ENCODE measurements around the gene POLD3.

DNA sequence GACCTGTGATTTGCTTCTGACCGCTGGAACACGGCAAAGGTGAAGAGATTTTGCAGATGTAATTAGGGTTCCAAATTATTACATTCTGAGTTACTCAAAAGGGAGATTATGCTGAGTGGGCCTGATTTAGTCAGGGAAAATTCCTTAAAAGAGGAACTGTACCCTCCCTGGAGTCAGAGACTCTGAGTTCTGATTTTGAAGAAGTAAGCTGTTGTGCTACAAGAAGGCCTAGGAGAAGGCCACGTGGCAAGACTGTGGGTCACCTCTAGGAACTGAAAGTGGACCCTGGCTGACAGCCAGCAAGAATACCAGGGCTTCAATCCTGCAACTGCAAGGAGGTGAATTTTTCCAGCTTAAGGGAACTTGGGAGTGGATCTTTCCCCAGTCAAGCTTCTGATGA lies 93.5 kb downstream of the POLD3 start:
- TF ChIP-seq, protein P1, sequence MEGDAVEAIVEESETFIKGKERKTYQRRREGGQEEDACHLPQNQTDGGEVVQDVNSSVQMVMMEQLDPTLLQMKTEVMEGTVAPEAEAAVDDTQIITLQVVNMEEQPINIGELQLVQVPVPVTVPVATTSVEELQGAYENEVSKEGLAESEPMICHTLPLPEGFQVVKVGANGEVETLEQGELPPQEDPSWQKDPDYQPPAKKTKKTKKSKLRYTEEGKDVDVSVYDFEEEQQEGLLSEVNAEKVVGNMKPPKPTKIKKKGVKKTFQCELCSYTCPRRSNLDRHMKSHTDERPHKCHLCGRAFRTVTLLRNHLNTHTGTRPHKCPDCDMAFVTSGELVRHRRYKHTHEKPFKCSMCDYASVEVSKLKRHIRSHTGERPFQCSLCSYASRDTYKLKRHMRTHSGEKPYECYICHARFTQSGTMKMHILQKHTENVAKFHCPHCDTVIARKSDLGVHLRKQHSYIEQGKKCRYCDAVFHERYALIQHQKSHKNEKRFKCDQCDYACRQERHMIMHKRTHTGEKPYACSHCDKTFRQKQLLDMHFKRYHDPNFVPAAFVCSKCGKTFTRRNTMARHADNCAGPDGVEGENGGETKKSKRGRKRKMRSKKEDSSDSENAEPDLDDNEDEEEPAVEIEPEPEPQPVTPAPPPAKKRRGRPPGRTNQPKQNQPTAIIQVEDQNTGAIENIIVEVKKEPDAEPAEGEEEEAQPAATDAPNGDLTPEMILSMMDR (IDR thresholded peaks at IDR 0.05): no peak
- TF ChIP-seq POLR2AphosphoS5 (IDR thresholded peaks at IDR 0.05): no peak
- TF ChIP-seq EP300 (IDR thresholded peaks at IDR 0.05; ENCODE audit: low read depth): no peak

Measured in transverse colon (tissue), 4 donors.